Measurements from ENCODE around the gene TRPV2. TPM values are rescaled to one million over a fixed set of nuclear protein-coding genes. Genes with fewer than 3 reads are reported as not detected.

Gene TRPV2
- total and polyA plus RNA-seq, 8 donors, result 2.8 to 14.7 (median 7.2) TPM

GRCh38 chr17:16473044-16474011 is 58.0 kb downstream of the TRPV2 start:
- ATAC-seq (no peak), DNase-seq (no peak)
- 87 to 88% methylated on average over 20 of the region's 20 CpGs for WGBS, 2 donors

GRCh38 chr17:16474012-16474725 is 58.8 kb downstream of the TRPV2 start:
- Histone ChIP-seq H3K4me3 (no peak overlapping the region), H3K36me3 (no peaks in the 10 kb centered on the region), H3K27ac (no peak overlapping the region), H3K27me3 (no peaks in the 10 kb centered on the region), H3K4me1 (no peaks in the 10 kb centered on the region), H3K9me3 (no peaks in the 10 kb centered on the region)
- no peak for FAIRE-seq
- no peak for ATAC-seq
- intact Hi-C loops (cut with DNase I), result no loop called here
- 90 to 94% methylated on average over 13 of the region's 13 CpGs for WGBS, 2 donors
- TF ChIP-seq, protein P1, sequence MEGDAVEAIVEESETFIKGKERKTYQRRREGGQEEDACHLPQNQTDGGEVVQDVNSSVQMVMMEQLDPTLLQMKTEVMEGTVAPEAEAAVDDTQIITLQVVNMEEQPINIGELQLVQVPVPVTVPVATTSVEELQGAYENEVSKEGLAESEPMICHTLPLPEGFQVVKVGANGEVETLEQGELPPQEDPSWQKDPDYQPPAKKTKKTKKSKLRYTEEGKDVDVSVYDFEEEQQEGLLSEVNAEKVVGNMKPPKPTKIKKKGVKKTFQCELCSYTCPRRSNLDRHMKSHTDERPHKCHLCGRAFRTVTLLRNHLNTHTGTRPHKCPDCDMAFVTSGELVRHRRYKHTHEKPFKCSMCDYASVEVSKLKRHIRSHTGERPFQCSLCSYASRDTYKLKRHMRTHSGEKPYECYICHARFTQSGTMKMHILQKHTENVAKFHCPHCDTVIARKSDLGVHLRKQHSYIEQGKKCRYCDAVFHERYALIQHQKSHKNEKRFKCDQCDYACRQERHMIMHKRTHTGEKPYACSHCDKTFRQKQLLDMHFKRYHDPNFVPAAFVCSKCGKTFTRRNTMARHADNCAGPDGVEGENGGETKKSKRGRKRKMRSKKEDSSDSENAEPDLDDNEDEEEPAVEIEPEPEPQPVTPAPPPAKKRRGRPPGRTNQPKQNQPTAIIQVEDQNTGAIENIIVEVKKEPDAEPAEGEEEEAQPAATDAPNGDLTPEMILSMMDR (IDR thresholded peaks at IDR 0.05), result no peak
- no peak for DNase-seq

More at GRCh38 chr17:16473044-16474011, 58.0 kb downstream of the TRPV2 start:
- no peak for FAIRE-seq
- Histone ChIP-seq H3K4me3 (no peak overlapping the region), H3K27ac (no peak overlapping the region), H3K4me1 (no peaks in the 10 kb centered on the region), H3K9me3 (no peaks in the 10 kb centered on the region), H3K27me3 (no peaks in the 10 kb centered on the region), H3K36me3 (no peaks in the 10 kb centered on the region)
- TF ChIP-seq, protein P1 (IDR thresholded peaks at IDR 0.05), result no peak
- intact Hi-C loops (cut with DNase I), result no loop called here

- Histone ChIP-seq H3K4me1 (no peaks in the 10 kb centered on the region), H3K27me3 (no peaks in the 10 kb centered on the region), H3K9me3 (no peaks in the 10 kb centered on the region), H3K27ac (no peak overlapping the region), H3K36me3 (no peaks in the 10 kb centered on the region), H3K4me3 (no peak overlapping the region)
- no peak for ATAC-seq
- intact Hi-C loops (cut with DNase I), result no loop called here
- TF ChIP-seq, protein P1 (IDR thresholded peaks at IDR 0.05), result no peak
- whole genome bisulfite sequencing, 2 donors, result 55 to 56% methylated on average over 4 of the region's 4 CpGs
- DNase-seq, result no peak
- no peak for FAIRE-seq
Observed at GRCh38 chr17:16475179-16475704, 59.9 kb downstream of the TRPV2 start.

DNA sequence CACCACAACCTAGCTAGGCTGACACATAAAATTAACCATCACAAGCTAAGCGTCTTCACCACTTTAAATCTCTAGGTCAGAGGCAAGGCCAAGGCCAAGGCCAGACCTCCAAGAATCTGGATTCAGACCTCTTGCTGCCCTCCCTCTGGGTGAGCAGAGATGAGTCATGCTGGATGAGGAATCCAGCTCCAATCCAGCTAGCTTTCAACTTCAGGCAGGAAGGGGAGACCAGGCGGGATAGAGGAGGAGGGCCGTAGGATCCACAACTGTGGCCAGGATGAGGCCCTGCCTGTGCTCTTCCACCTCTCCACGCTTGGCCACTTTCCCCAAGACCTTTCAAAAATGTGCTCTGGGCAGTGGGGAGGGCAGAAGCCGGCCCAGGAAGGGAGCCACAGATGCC is 61.9 kb downstream of the TRPV2 start:
- TF ChIP-seq, protein P1 (IDR thresholded peaks at IDR 0.05), result no peak
- H3K9me3 ChIP-seq, result no peaks in the 10 kb centered on the region
- no peak overlapping the region for H3K4me3 ChIP-seq
- H3K36me3 ChIP-seq, result no peaks in the 10 kb centered on the region
- ATAC-seq (peak in 3 of 4 donors; percentile 52 to 71 (median 70)), FAIRE-seq (no peak), DNase-seq (peak in 1 of 6 donors; percentile 13)
- H3K27me3 ChIP-seq, result no peaks in the 10 kb centered on the region
- H3K4me1 ChIP-seq, result no peaks in the 10 kb centered on the region
- no peak overlapping the region for H3K27ac ChIP-seq
- WGBS, 2 donors, result 84 to 85% methylated on average over 5 of the region's 5 CpGs
- intact Hi-C loops (cut with DNase I), result no loop called here

Data from pancreas (tissue), 10 donors.